ENCODE measurements around the gene RAB37. TPM values are rescaled to one million over a fixed set of nuclear protein-coding genes. Genes with fewer than 3 reads are reported as not detected.
A peak's percentile ranks its signal among the peaks of the same experiment; 100 is the strongest.

Gene RAB37
- total RNA-seq, 4 donors from 2014 or later, result 0.87 to 4.4 (median 2.3) TPM

- Histone ChIP-seq H3K4me3 (no peak overlapping the region), H3K4me1 (peaks cover 5 to 98% (median 74%) of the 10 kb centered on the region in 4 donors), H3K9me3 (no peaks in the 10 kb centered on the region), H3K27ac (peak overlapping the region in 3 of 4 donors; percentile 78 to 91 (median 85)), H3K36me3 (no peaks in the 10 kb centered on the region), H3K27me3 (no peaks in the 10 kb centered on the region)
- no peak for DNase-seq (ENCODE audit: low spot score in 2 of 2)
- TF ChIP-seq EP300 (IDR thresholded peaks at IDR 0.05) (no peak), POLR2A (IDR thresholded peaks at IDR 0.05) (no peak), CTCF (IDR thresholded peaks at IDR 0.05) (no peak)
- WGBS, 2 donors, result 52 to 73% methylated on average over 2 to 3 of the region's 3 CpGs
Observed at GRCh38 chr17:74756891-74757290, 19.8 kb downstream of the RAB37 start.

- H3K4me1 ChIP-seq, result peaks cover 5 to 98% (median 74%) of the 10 kb centered on the region in 4 donors
- DNase-seq (ENCODE audit: low spot score in 2 of 2), result no peak
- WGBS, 2 donors, result 72 to 73% methylated on average over 3 of the region's 3 CpGs
- no peaks in the 10 kb centered on the region for H3K27me3 ChIP-seq
- no peaks in the 10 kb centered on the region for H3K9me3 ChIP-seq
- H3K4me3 ChIP-seq, result no peak overlapping the region
- peak overlapping the region in 3 of 4 donors; percentile 78 to 91 (median 85) for H3K27ac ChIP-seq
- no peaks in the 10 kb centered on the region for H3K36me3 ChIP-seq
- no peak for TF ChIP-seq EP300 (IDR thresholded peaks at IDR 0.05)
- no peak for TF ChIP-seq CTCF (IDR thresholded peaks at IDR 0.05)
- no peak for TF ChIP-seq POLR2A (IDR thresholded peaks at IDR 0.05)
Observed at GRCh38 chr17:74757502-74757901, 20.4 kb downstream of the RAB37 start.

GRCh38 chr17:74757931-74758847 lies 21.1 kb downstream of the RAB37 start:
- TF ChIP-seq EP300 (IDR thresholded peaks at IDR 0.05) (no peak), POLR2A (IDR thresholded peaks at IDR 0.05) (no peak), CTCF (IDR thresholded peaks at IDR 0.05) (no peak)
- Histone ChIP-seq H3K36me3 (no peaks in the 10 kb centered on the region), H3K27ac (peak overlapping the region; percentile 53 to 91 (median 82)), H3K4me1 (peaks cover 5 to 98% (median 74%) of the 10 kb centered on the region in 4 donors), H3K9me3 (no peaks in the 10 kb centered on the region), H3K27me3 (no peaks in the 10 kb centered on the region), H3K4me3 (peak overlapping the region in 2 of 4 donors; percentile 7 to 21)
- WGBS, 2 donors, result 11 to 34% methylated on average over 21 to 24 of the region's 26 CpGs
- peak in 1 of 2 donors; percentile 48 for DNase-seq (ENCODE audit: low spot score in 2 of 2)

GRCh38 chr17:74758848-74759168 lies 21.8 kb downstream of the RAB37 start:
- Histone ChIP-seq H3K4me3 (no peak overlapping the region), H3K27ac (peak overlapping the region; percentile 53 to 91 (median 82)), H3K27me3 (no peaks in the 10 kb centered on the region), H3K4me1 (peaks cover 5 to 98% (median 79%) of the 10 kb centered on the region in 4 donors), H3K36me3 (no peaks in the 10 kb centered on the region), H3K9me3 (no peaks in the 10 kb centered on the region)
- no peak for DNase-seq (ENCODE audit: low spot score in 2 of 2)
- WGBS, 2 donors, result 42 to 52% methylated on average over 2 of the region's 2 CpGs
- TF ChIP-seq EP300 (IDR thresholded peaks at IDR 0.05) (no peak), POLR2A (IDR thresholded peaks at IDR 0.05) (no peak), CTCF (IDR thresholded peaks at IDR 0.05) (no peak)

- 59 to 63% methylated on average over 4 to 9 of the region's 9 CpGs for WGBS, 2 donors
- TF ChIP-seq CTCF (IDR thresholded peaks at IDR 0.05) (no peak), POLR2A (IDR thresholded peaks at IDR 0.05) (no peak), EP300 (IDR thresholded peaks at IDR 0.05) (no peak)
- no peaks in the 10 kb centered on the region for H3K9me3 ChIP-seq
- no peaks in the 10 kb centered on the region for H3K36me3 ChIP-seq
- H3K27ac ChIP-seq, result peak overlapping the region; percentile 53 to 91 (median 82)
- no peak for DNase-seq (ENCODE audit: low spot score in 2 of 2)
- peaks cover 5 to 99% (median 80%) of the 10 kb centered on the region in 4 donors for H3K4me1 ChIP-seq
- H3K27me3 ChIP-seq, result no peaks in the 10 kb centered on the region
- no peak overlapping the region for H3K4me3 ChIP-seq
Observed at GRCh38 chr17:74759243-74759801, 22.3 kb downstream of the RAB37 start.

Data from tibial nerve (tissue), 4 donors.